ENCODE measurements around the gene BARHL1.

- TF ChIP-seq CTCF (tag by site-specific recombination; IDR thresholded peaks at IDR 0.05) (no peak), ZNF785 (tag by site-specific recombination; IDR thresholded peaks at IDR 0.05) (no peak), ZBTB44 (tag by site-specific recombination; IDR thresholded peaks at IDR 0.05) (no peak)
Observed at GRCh38 chr9:132551556-132551955, 30.9 kb upstream of the BARHL1 start.
